Stimulated activated naive B cell treated with anti-CD40 and anti-IgM and Interleukin-4, amounts not matched to agents 10 μg/mL and 1 μg/mL and 100 μg/mL, for 72 hours (primary cell): ENCODE data around the gene GTF2H2.
"Not testable (repeated sequence)": the region's sequence is repeated elsewhere in the genome, so short reads cannot be mapped to it uniquely, and the experiment has no call there.

Experiments used
- ATAC-seq, 2 donors: fragments of 150-1000 bp; cut with Tn5 transposase; replicated peaks; 2 replicates each; pipeline ENCODE4 v1.10.0; 2021; ENCODE audit warnings: moderate library complexity in 1 of 2
- DNase-seq: peaks from one replicate; pipeline ENCODE4 v3.0.0; 2021
- H3K27ac Mint-ChIP-seq: one replicate; pipeline ENCODE4 v1.8.0; 2022; ENCODE audit warnings: mild to moderate bottlenecking, mixed read lengths
- H3K27me3 Mint-ChIP-seq, 2 donors: one replicate each; pipeline ENCODE4 v1.8.0; 2022; ENCODE audit warnings: mixed read lengths in 2 of 2
- H3K36me3 Mint-ChIP-seq, 2 donors: one replicate each; pipeline ENCODE4 v1.8.0; 2022; ENCODE audit warnings: mixed read lengths in 2 of 2, mild to moderate bottlenecking in 1 of 2
- H3K4me1 Mint-ChIP-seq, 2 donors: one replicate each; pipeline ENCODE4 v1.8.0; 2022; ENCODE audit warnings: mixed read lengths in 2 of 2, mild to moderate bottlenecking in 1 of 2
- H3K4me3 Mint-ChIP-seq, 2 donors: one replicate each; pipeline ENCODE4 v1.8.0; 2022; ENCODE audit warnings: mild to moderate bottlenecking in 2 of 2, mixed read lengths in 2 of 2, moderate library complexity in 1 of 2
- H3K9me3 Mint-ChIP-seq, 2 donors: one replicate each; pipeline ENCODE4 v1.8.0; 2022; ENCODE audit warnings: mixed read lengths in 2 of 2, mild to moderate bottlenecking in 1 of 2

Gene GTF2H2

DNA sequence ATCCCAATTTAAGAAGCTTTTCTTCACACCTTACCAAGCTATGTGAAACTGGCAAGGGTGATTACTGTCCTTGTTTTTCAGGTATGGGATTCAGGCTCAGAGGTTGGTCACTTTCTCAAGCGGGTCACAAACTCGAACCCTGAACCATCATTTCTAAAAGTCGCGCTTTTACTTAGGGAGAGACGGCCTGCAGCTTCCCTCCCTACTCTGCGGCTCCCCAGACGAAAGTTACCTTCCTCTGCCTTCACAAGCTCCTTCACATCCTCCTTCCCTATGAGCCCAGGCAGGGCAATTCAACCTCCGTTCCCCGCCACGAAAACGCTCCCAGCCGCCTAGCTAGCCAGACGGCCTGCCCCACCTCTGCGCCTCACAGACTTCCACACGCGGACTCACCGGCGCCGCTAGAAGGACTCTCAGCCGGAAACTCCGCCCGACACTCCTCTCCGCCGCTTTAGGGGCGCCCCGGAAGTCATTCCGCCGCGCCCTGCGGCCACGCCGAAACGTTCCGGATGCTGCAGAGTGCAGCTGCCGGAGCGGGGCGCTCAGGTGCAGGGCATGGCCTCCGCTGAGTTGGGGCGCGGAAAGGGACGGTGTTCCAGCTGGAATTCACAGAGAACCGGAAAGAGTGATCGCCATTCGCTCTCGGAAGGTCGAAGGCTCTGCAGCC is at the start of gene GTF2H2:
TSS of gene GTF2H2 (minus strand) at position 415 of the 667 bp plus-strand sequence. CDS start 4,913 bp downstream, outside the sequence.
- not testable (repeated sequence) for H3K9me3 Mint-ChIP-seq, H3K27me3 Mint-ChIP-seq, H3K4me3 Mint-ChIP-seq, H3K4me1 Mint-ChIP-seq, H3K36me3 Mint-ChIP-seq, DNase-seq, H3K27ac Mint-ChIP-seq
- peak; percentile 99 to 100 for ATAC-seq

DNA sequence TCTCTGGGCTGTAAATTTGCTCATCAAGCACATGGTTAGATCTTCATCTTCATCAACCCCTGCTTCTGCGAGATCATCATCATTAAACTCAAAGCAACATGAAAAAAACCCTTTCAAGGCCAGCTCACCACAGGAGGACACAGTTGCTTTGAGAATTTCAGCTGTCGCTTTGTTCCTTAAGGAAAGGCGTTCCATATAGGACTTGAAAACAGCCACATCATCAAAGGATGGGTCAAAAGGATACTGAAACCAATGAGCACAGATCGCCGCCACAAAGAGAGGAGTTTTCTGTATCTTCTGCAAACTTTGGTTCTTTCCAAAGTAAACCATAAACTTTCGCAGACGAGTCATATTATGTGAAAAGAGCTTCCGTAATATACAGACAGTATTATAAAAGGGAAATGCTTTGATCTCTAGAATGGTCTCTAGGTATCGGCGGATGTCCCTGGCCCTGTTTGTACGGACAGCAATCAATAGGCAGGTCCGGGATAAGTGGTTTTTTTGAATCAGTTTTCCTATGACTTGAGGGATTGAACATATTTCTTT is 42.3 kb upstream of the GTF2H2 start:
- not testable (repeated sequence) for H3K9me3 Mint-ChIP-seq, H3K36me3 Mint-ChIP-seq, H3K27me3 Mint-ChIP-seq, ATAC-seq, H3K4me3 Mint-ChIP-seq, H3K4me1 Mint-ChIP-seq, H3K27ac Mint-ChIP-seq, DNase-seq

DNA sequence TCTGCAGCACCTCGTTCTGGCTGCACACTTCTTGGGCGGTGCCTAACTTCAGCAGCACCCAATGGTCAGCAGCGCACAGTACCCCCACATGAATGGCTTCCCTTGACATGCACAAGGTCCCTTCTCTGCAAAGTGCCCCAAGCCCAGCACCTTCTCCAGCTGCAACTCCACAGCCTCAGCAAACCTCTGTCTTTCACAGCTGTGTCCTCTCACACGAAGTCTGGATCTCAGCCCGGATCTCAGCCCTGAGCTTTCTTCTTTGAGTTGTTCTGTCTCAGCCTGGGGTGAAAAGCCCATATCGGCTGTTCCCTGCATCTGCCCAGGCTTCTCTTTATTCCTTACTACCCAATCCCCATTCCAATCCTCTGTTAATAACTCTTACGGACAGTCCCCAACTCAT is 32.5 kb upstream of the GTF2H2 start:
- not testable (repeated sequence) for H3K4me3 Mint-ChIP-seq, H3K9me3 Mint-ChIP-seq, H3K27ac Mint-ChIP-seq, DNase-seq, H3K27me3 Mint-ChIP-seq, ATAC-seq, H3K36me3 Mint-ChIP-seq, H3K4me1 Mint-ChIP-seq

DNA sequence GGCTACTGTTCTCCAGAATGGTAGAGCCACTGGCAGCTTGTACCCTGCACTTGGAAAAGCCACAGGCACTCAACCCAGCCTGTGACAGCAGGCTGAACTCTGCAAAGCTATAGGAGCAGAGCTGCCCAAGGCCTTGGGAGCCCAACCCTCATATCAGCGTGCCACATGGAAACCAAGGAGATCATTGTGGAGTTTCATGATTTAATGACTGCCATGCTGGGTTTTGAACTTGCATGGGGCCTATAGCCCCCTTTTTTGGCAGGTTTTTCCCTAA is 30.4 kb upstream of the GTF2H2 start:
- not testable (repeated sequence) for H3K9me3 Mint-ChIP-seq

DNA sequence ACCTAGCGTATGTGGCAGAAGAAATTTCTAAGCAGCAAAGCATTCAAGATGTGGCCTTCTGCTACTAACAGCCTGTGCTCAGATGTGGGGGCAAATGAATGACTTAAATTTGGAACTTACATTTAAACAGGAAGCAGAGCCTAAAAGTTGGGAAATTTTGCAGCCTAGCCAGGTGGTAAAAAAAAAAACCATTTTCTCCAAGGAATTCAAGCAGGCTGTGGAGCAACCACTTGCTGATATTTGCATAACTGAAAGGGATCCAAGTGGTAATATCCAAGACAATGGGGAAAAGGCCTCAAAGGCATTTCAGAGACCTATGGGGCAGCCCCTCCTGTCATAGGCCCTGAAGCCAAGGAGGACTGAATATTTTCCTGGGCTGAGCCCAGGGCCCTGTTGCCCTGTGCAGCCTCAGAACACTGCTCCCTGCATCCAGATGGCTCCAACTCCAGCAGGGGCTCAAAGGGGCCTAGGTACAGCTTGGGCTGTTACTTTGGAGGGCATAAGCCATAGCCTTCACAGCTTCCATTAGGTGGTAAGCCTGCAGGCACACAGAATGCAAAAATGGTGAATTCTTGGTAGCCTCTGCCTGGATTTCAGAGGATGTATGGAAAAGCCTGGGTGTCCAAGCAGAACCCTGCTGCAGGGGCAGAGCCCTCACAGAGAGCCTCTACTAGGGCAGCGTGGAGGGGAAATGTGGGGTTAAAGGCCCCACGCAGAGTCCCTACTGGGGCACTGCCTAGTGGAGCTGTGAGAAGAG is 29.9 kb upstream of the GTF2H2 start:
- not testable (repeated sequence) for H3K4me1 Mint-ChIP-seq, H3K27ac Mint-ChIP-seq, DNase-seq, ATAC-seq, H3K9me3 Mint-ChIP-seq, H3K27me3 Mint-ChIP-seq, H3K36me3 Mint-ChIP-seq, H3K4me3 Mint-ChIP-seq

More for the DNA sequence above, 30.4 kb upstream of the GTF2H2 start:
- not testable (repeated sequence) for H3K27me3 Mint-ChIP-seq, H3K27ac Mint-ChIP-seq, ATAC-seq, DNase-seq, H3K4me3 Mint-ChIP-seq, H3K36me3 Mint-ChIP-seq, H3K4me1 Mint-ChIP-seq

DNA sequence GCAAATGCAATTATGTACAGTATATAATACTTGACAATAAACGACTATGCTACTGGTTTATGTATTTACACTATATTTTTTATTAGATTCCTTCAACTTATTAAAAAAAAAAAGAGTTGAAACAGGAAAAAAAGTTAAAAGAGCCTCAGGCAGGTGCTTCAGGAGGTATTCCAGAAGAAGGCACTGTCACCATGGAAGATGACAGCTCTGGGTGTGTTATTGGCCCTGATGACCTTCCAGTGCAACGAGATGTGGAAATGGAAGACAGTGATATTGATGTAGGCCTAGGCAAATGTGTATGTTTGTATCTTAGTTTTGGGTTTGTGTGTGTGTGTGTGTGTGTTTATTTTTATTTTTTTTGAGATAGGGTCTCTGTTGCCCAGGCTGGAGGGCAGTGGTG is 22.3 kb upstream of the GTF2H2 start:
- not testable (repeated sequence) for ATAC-seq, H3K27me3 Mint-ChIP-seq, H3K4me3 Mint-ChIP-seq, H3K36me3 Mint-ChIP-seq, H3K9me3 Mint-ChIP-seq, H3K4me1 Mint-ChIP-seq, DNase-seq, H3K27ac Mint-ChIP-seq

DNA sequence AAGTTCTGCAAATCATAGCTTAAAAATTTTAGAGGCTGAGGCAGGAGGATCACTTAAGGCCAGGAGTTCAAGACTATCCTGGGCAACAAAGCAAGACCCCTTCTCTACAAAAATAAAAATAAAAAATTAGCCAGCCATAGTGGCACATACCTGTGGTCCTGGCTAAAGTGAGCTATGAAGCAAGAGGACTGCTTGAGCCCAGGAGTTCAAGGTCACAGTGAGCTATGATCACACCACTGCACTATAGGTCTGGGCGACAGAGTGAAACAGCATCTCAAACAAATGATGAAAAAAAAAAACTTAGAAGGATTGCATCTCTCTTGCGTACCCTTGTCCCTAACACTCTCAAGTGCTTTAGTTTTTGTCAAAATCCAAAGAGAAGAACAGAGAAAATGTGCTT is 21.3 kb upstream of the GTF2H2 start:
- not testable (repeated sequence) for DNase-seq, ATAC-seq, H3K27me3 Mint-ChIP-seq, H3K36me3 Mint-ChIP-seq, H3K27ac Mint-ChIP-seq, H3K9me3 Mint-ChIP-seq, H3K4me3 Mint-ChIP-seq, H3K4me1 Mint-ChIP-seq

DNA sequence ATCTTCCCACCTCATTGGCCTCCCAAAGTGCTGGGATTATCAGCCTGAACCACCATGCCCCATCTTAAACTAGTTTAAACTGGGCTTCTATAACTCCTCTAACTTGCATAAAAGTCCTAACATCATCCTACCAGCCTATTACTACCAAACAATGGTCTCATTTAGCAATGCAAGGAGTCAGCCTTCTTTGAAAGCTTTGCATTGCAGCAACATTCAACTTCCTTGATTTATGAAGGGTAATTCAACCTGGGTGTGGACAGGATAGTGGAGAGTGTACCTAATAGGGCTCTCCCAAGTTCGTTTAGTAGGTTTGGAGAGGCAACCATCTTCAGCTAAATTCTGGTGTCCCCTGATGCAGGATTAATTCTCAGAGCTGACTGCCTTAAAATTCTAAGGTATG is 18.7 kb upstream of the GTF2H2 start:
- not testable (repeated sequence) for H3K27ac Mint-ChIP-seq, H3K36me3 Mint-ChIP-seq

DNA sequence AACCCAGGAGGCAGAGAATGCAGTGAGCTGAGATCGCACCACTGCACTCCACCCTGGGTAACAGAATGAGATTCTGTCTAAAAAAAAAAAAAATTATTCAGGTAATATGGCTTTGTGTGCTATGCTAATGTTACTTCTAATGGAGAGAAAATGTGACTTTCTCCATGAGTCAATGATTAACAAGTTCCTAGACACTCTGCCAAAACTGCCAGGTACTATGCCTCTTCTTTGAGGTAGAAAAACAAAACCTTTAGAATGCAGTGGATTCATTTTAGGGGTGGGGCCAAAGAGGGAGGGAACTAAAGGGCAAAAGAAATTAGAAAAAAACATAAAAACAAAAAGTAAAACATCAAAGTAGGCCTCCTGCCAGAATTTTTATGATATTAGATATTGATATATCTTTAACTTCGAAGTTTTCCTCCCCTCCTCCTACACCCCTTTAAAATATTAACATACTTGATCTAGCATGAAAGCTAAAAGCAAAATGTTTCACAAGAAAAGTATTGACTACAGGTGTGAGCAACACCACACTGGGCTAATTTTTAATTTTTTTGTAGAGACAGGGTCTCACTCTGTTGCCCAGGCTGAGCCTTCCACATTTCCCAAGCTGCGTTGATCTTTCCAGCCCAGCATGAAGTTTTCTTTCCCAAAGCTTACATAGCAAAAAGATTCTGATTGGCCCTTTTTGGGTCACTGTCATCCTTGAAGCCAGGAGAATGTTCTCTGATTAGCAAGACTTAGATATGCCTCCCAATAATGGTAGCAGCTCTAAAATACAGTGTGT is 17.0 kb upstream of the GTF2H2 start:
- DNase-seq, H3K36me3 Mint-ChIP-seq, H3K27ac Mint-ChIP-seq, H3K4me1 Mint-ChIP-seq, ATAC-seq, H3K27me3 Mint-ChIP-seq, H3K9me3 Mint-ChIP-seq, H3K4me3 Mint-ChIP-seq: not testable (repeated sequence)

More for the DNA sequence above, 18.7 kb upstream of the GTF2H2 start:
- ATAC-seq, H3K4me1 Mint-ChIP-seq, H3K4me3 Mint-ChIP-seq, H3K9me3 Mint-ChIP-seq, H3K27me3 Mint-ChIP-seq, DNase-seq: not testable (repeated sequence)

DNA sequence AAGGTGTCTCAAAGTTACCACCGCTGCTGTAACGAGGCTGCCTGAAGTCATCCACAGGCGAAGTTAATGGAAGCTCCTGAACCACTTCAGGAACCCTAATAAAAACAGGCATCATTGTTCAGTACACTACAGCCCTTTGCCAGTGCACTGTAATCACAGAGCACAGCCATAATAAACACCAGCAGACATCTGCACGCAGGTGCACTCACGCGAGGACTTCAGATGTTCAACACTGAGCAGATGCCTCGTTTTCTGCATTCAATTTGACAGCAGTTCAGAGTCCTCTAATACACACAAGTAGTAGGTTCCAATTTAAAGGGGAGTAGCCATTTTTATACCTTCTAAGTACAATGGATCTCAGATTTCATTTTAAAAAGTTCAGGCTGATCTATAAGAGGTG is 15.4 kb upstream of the GTF2H2 start:
- H3K4me1 Mint-ChIP-seq, DNase-seq, H3K9me3 Mint-ChIP-seq, H3K27me3 Mint-ChIP-seq, H3K36me3 Mint-ChIP-seq, H3K4me3 Mint-ChIP-seq, ATAC-seq, H3K27ac Mint-ChIP-seq: not testable (repeated sequence)

DNA sequence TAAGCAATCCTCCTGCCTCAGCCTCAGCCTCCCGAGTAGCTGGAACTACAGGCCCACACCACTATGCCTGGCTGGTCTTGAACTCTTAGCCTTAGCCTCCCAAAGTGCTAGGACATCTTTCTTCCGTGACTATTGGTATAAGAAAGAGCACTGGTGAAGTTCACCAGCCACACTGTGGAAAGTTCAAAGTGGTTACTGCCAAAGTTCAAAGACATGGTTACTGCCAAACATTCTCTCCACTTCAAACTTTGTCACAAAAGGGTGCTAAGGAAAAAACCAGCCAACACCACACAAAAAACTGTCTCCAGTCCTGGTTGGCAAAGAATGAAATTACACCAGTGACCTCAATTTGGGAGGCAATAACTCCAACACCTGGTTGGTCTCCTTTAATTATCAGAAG is 14.9 kb upstream of the GTF2H2 start:
- H3K4me3 Mint-ChIP-seq, H3K27ac Mint-ChIP-seq, H3K9me3 Mint-ChIP-seq, ATAC-seq, H3K4me1 Mint-ChIP-seq, H3K27me3 Mint-ChIP-seq, H3K36me3 Mint-ChIP-seq, DNase-seq: not testable (repeated sequence)

DNA sequence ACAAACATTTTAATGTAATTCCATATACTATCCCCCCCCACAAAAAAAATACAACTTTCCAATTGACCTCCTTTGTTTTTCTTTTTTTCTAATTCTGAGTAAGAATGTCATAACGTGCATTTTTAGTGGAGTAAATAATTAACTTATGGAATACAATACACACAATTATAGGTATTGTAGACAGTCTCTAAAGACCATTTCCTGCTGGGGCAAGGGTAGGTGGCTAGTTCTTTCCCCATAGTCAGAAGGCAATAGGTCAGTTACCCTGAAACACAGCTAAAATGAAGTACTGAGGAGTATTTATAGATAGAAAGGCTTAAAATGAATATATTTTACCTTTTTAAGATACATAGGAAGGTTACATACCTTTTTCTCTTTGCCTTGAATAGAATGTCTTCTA is 6.2 kb downstream of the GTF2H2 start:
- DNase-seq, H3K27me3 Mint-ChIP-seq, H3K27ac Mint-ChIP-seq, H3K4me3 Mint-ChIP-seq, H3K4me1 Mint-ChIP-seq, H3K9me3 Mint-ChIP-seq, H3K36me3 Mint-ChIP-seq, ATAC-seq: not testable (repeated sequence)

DNA sequence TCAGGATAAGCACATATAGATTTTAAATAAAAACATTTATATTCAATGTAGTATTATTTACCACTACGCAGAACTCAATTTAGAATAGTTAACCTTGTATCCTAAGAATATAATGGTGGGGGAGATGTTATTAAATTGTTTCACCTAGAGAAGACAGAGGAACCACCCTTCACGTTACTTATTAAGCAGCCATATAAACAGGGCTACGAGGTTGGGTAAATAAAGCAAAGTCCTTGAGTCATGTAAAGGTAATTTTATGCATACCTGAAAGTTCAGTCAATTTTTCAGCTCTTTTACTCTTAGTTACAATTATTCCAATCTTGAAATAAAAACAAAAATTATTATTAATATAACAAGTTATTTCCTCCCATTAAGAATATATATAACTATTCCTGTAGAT is 8.1 kb downstream of the GTF2H2 start:
- DNase-seq, H3K27ac Mint-ChIP-seq, H3K4me3 Mint-ChIP-seq, H3K36me3 Mint-ChIP-seq, ATAC-seq, H3K9me3 Mint-ChIP-seq, H3K4me1 Mint-ChIP-seq, H3K27me3 Mint-ChIP-seq: not testable (repeated sequence)

DNA sequence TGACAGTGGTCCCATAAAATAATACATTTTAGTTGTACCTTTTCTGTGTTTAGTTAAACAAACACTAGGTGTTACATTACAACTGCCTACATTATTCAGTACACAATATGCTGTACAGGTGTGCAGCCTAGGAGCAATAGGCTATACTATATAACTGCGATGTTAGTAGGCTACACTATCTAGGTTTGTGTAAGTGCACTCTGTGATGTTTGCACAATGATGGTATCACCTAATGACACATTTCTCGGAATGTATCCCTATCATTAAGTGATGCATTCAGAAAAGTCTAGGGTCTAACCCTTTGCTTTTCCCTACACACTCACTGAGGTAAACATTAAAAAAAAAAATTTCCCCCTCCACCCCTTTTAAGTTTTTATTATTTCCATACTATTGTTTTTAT is 22.7 kb downstream of the GTF2H2 start:
- not testable (repeated sequence) for H3K4me1 Mint-ChIP-seq, H3K27ac Mint-ChIP-seq, H3K4me3 Mint-ChIP-seq, DNase-seq, H3K27me3 Mint-ChIP-seq, H3K36me3 Mint-ChIP-seq, H3K9me3 Mint-ChIP-seq, ATAC-seq

DNA sequence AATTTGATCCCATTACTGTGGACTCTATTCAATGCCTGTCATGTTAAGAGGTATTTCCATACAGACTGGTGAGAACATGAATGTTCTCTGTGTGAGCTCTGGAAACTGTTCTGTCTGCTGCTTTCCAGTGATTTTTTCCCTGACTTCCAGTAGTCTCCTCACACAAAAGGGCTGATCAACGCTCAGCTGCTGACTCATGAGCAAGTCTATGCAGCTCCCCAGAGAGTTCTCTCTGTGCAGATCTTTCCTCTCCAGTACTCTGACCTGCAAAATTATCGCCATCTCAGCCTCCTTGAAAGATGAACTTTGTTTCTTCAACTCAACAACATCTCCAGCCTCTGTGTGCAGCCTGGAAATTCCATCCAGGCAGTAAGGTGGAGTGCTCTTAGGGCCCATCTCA is 23.3 kb downstream of the GTF2H2 start:
- not testable (repeated sequence) for H3K36me3 Mint-ChIP-seq, H3K27me3 Mint-ChIP-seq, ATAC-seq, H3K27ac Mint-ChIP-seq, H3K4me3 Mint-ChIP-seq, H3K9me3 Mint-ChIP-seq, DNase-seq, H3K4me1 Mint-ChIP-seq
